Measurements from ENCODE around the gene PIEZO1.

DNA sequence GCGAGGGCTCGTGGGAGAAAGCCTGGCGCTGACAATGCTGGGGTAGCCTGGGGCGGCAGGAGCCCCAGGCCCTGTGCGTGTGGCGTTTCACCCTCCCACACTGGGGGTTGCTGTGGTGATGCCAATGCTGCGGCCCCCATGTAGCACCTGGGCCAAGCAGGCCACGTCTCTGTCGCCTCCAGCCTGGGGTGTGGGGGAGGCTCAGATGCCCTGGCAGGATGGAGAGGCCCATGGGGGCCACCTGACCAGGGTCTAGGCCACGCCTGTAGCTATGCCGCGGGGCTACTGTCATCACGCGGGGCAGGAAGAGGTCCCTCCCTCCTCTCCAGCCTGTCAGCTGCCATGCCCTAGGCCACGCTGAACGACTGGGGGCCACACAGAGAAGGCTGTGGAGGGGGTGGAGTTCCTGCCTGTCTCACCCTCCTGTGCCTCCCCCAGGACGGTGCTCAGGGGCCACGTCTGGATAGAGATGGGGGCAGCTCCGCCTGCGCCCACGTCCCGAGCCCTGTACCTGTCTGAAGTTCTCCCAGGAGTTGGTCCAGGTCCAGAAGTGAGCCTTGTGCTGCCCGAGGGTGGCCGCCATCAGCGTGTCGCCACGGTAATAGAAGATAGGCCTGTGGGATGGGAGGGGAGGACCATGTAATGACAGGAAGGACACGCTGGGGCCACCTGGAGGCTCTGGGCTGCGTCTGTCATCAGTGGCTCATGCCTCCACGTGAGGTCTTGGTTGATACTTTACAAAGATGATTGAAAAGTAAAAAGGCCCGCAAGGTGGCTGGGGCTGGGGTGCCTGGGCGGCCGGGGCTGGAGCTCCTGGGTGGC, 39.4 kb upstream of the PIEZO1 start:
- TF ChIP-seq CTCF (IDR thresholded peaks at IDR 0.05; ENCODE audit: low read depth, low read length), result no peak
- no peak for TF ChIP-seq POLR2A (IDR thresholded peaks at IDR 0.05; ENCODE audit: extremely low read depth, insufficient read length)
